GM23338 (cell line): ENCODE results near the gene HELQ. TPM values are rescaled to one million over a fixed set of nuclear protein-coding genes. Genes with fewer than 3 reads are reported as not detected.

Experiments used
- ATAC-seq: fragments of 200-7000 bp; cut with Tn5 transposase; 3 replicates; pipeline ENCODE4 v1.9.1; 2020
- DNase-seq: peaks from one replicate; pipeline ENCODE4 v3.0.0-alpha.2; 2015; ENCODE audit warnings: low spot score
- H2AFZ ChIP-seq: fragments of 200-600 bp; sonication (generic); 2 replicates; pipeline ENCODE4 v1.8.0; 2016; ENCODE audit warnings: antibody characterized with exemption, mild to moderate bottlenecking, moderate library complexity
- H3F3A ChIP-seq: fragments of 200-600 bp; sonication (generic); replicated peaks from 2 replicates; pipeline ENCODE4 v1.8.0; 2017; ENCODE audit warnings: antibody characterized with exemption, mixed run types, low read depth
- H3K27ac ChIP-seq: fragments of 200-600 bp; sonication (generic); 2 replicates; pipeline ENCODE4 v1.6.1; 2016; ENCODE audit warnings: low read depth
- H3K27me3 ChIP-seq: fragments of 200-600 bp; sonication (generic); 2 replicates; pipeline ENCODE4 v1.8.0; 2016; ENCODE audit warnings: mild to moderate bottlenecking, mixed run types, moderate library complexity; ENCODE audit not compliant: insufficient read depth
- H3K36me3 ChIP-seq: fragments of 200-600 bp; sonication (generic); 2 replicates; pipeline ENCODE4 v1.8.0; 2016; ENCODE audit warnings: mild to moderate bottlenecking; ENCODE audit not compliant: insufficient read depth
- H3K4me1 ChIP-seq: fragments of 200-600 bp; sonication (generic); 2 replicates; pipeline ENCODE4 v1.8.0; 2016; ENCODE audit warnings: mild to moderate bottlenecking, moderate library complexity; ENCODE audit not compliant: insufficient read depth
- H3K4me2 ChIP-seq: fragments of 200-600 bp; sonication (generic); 2 replicates; pipeline ENCODE4 v1.7.1; 2017; ENCODE audit warnings: mixed run types
- H3K4me3 ChIP-seq: fragments of 200-600 bp; sonication (generic); 2 replicates; pipeline ENCODE4 v1.6.1; 2016; ENCODE audit warnings: mixed run types
- H3K79me2 ChIP-seq: fragments of 200-600 bp; sonication (generic); replicated peaks from 2 replicates; pipeline ENCODE4 v1.8.0; 2017; ENCODE audit warnings: mild to moderate bottlenecking; ENCODE audit not compliant: insufficient read depth
- H3K9me2 ChIP-seq: fragments of 200-600 bp; sonication (generic); 2 replicates; pipeline ENCODE4 v1.8.0; 2017; ENCODE audit not compliant: insufficient read depth
- H4K20me1 ChIP-seq: fragments of 200-600 bp; sonication (generic); replicated peaks from 2 replicates; pipeline ENCODE4 v1.8.0; 2017; ENCODE audit warnings: mild to moderate bottlenecking; ENCODE audit not compliant: insufficient read depth
- H3K27ac Mint-ChIP-seq: 2 replicates; pipeline ENCODE4 v1.8.0; 2020; ENCODE audit warnings: inconsistent platforms, mild to moderate bottlenecking, moderate library complexity, mixed read lengths
- H3K27me3 Mint-ChIP-seq: 3 replicates; pipeline ENCODE4 v1.8.0; 2022; ENCODE audit warnings: low read depth, mild to moderate bottlenecking, moderate library complexity, mixed read lengths, inconsistent platforms; ENCODE audit not compliant: insufficient read depth, poor library complexity
- H3K36me3 Mint-ChIP-seq: 3 replicates; pipeline ENCODE4 v1.8.0; 2021; ENCODE audit warnings: low read depth, mild to moderate bottlenecking, inconsistent platforms, moderate library complexity, mixed read lengths
- H3K4me1 Mint-ChIP-seq: 3 replicates; pipeline ENCODE4 v1.8.0; 2020; ENCODE audit warnings: mild to moderate bottlenecking, inconsistent platforms, mixed read lengths
- H3K4me3 Mint-ChIP-seq: 3 replicates; pipeline ENCODE4 v1.8.0; 2021; ENCODE audit warnings: moderate library complexity, mild to moderate bottlenecking, inconsistent platforms, mixed read lengths
- H3K9me3 Mint-ChIP-seq: 3 replicates; pipeline ENCODE4 v1.8.0; 2020; ENCODE audit warnings: moderate library complexity, mild to moderate bottlenecking, inconsistent platforms, mixed read lengths
- CTCF ChIP-seq, 2 experiments: fragments of 200-600 bp in 1 of 2; sonication (generic) in 1 of 2; conservative IDR thresholded peaks; 2 replicates each; pipeline versions ENCODE4 v1.5.1 to v1.6.1; 2016 to 2017; ENCODE audit warnings: antibody characterized with exemption in 2 of 2, low read depth in 2 of 2, mild to moderate bottlenecking in 2 of 2, moderate library complexity in 1 of 2
- EZH2 ChIP-seq: fragments of 200-600 bp; sonication (generic); IDR thresholded peaks from one replicate; pipeline ENCODE4 v1.8.0; 2017; ENCODE audit warnings: antibody characterized with exemption, mild to moderate bottlenecking, low read depth; ENCODE audit not compliant: unreplicated experiment
- JUNB ChIP-seq: IDR thresholded peaks from one replicate; pipeline ENCODE4 v1.6.1; 2016; ENCODE audit warnings: antibody characterized with exemption; ENCODE audit not compliant: unreplicated experiment
- NANOG ChIP-seq: IDR thresholded peaks from 2 replicates; pipeline ENCODE4 v1.6.1; 2016; ENCODE audit warnings: antibody characterized with exemption, borderline replicate concordance
- ZNF331 ChIP-seq: fragments of 250-450 bp; sonication (Bioruptor Pico); IDR thresholded peaks from 2 replicates; pipeline ENCODE4 v1.5.0; 2020; ENCODE audit warnings: low read depth, mild to moderate bottlenecking, moderate library complexity
- ZNF462 ChIP-seq: fragments of 250-450 bp; sonication (Bioruptor Pico); IDR thresholded peaks from 2 replicates; pipeline ENCODE4 v1.5.0; 2020; ENCODE audit warnings: mild to moderate bottlenecking, moderate library complexity
- polyA plus RNA-seq: library from polyadenylated mRNA; unstranded; fragments of >200 nt; fragmentation: Nextera tagmentation; extraction: Ambion mirVana; gene quantifications from 2 replicates; pipeline ENCODE4 v1.2.1, GENCODE V29; 2016
- small RNA-seq: library from RNA; depleted of rRNA; stranded (forward); fragments of <200 nt; gene quantifications from one replicate; pipeline ENCODE3, GENCODE V24; 2014; ENCODE audit warnings: low replicate concordance
- total RNA-seq: library from RNA; depleted of rRNA; stranded (reverse); fragments of >200 nt; shearing (Covaris generic); gene quantifications from 2 replicates; pipeline ENCODE4 v1.2.3, GENCODE V29; 2014; rRNA removed

The HELQ gene
- total and polyA plus RNA-seq, 2 experiments from 2014 or later, result 6.8 to 8.1 TPM

GRCh38 chr4:83360018-83360417, 95.6 kb downstream of the HELQ start (continued):
- TF ChIP-seq ZNF462 (CRISPR knock-in tag), result no peak
- no peak for TF ChIP-seq ZNF331
- no peak for TF ChIP-seq NANOG
- TF ChIP-seq EZH2, result no peak
- TF ChIP-seq JUNB, result no peak

GRCh38 chr4:83358410-83358809, 97.2 kb downstream of the HELQ start:
- Mint-ChIP-seq H3K36me3 (no peaks in the 10 kb centered on the region), H3K9me3 (peaks cover 10% of the 10 kb centered on the region; the same call in 2 of the 3 replicates), H3K4me1 (peaks cover 10% of the 10 kb centered on the region), H3K4me3 (no peak overlapping the region), H3K27me3 (no peaks in the 10 kb centered on the region), H3K27ac (no peak overlapping the region)
- DNase-seq, result no peak
- peaks cover 6% of the 10 kb centered on the region; the same call in 1 of the 2 replicates for H3F3A ChIP-seq
- no peaks in the 10 kb centered on the region for H4K20me1 ChIP-seq
- H3K27ac ChIP-seq, result no peak overlapping the region
- H3K27me3 ChIP-seq, result no peaks in the 10 kb centered on the region
- H3K79me2 ChIP-seq, result no peaks in the 10 kb centered on the region
- H3K4me2 ChIP-seq, result no peak overlapping the region
- ATAC-seq, result no peak
- TF ChIP-seq CTCF (conservative IDR thresholded peaks at IDR 0.05; ENCODE audit: low read depth in 2 of 2) (no peak), EZH2 (no peak), ZNF331 (no peak)
- no peaks in the 10 kb centered on the region for H3K36me3 ChIP-seq
- H3K9me2 ChIP-seq, result peaks cover under 1% of the 10 kb centered on the region; the same call in 1 of the 2 replicates
- peaks cover 3% of the 10 kb centered on the region for H3K4me1 ChIP-seq
- H2AFZ ChIP-seq, result no peak overlapping the region
- H3K4me3 ChIP-seq, result no peak overlapping the region

Small RNAs within 50 kb of the gene (small RNA-seq; reads per million reads assigned to genes)
- not detected for gene AC114781.5

Other genes starting within 250 kb of the HELQ start
- 21.1 and 28.2 TPM in 2 replicates for gene COQ2, start 171.0 kb downstream of the HELQ start, total RNA-seq
- 25.3 and 26.6 TPM in 2 replicates for gene COQ2, start 171.0 kb downstream of the HELQ start, polyA plus RNA-seq
- gene HPSE, start 121.0 kb downstream of the HELQ start, total RNA-seq, result 2.9 and 3.0 TPM in 2 replicates
- 1.8 and 2.2 TPM in 2 replicates for gene HPSE, start 121.0 kb downstream of the HELQ start, polyA plus RNA-seq
- gene MRPS18C, start 235 bp upstream of the HELQ start, total RNA-seq, result 26.8 and 40.6 TPM in 2 replicates
- 172 and 197 TPM in 2 replicates for gene MRPS18C, start 235 bp upstream of the HELQ start, polyA plus RNA-seq
- 25.2 and 26.8 TPM in 2 replicates for gene ABRAXAS1, start 29.3 kb upstream of the HELQ start, total RNA-seq
- gene ABRAXAS1, start 29.3 kb upstream of the HELQ start, polyA plus RNA-seq, result 5.7 and 8.0 TPM in 2 replicates
- 2.0 and 5.7 TPM in 2 replicates for gene GPAT3, start 80.3 kb upstream of the HELQ start, total RNA-seq
- 0.77 and 1.2 TPM in 2 replicates for gene GPAT3, start 80.3 kb upstream of the HELQ start, polyA plus RNA-seq